Measurements from ENCODE around the gene SERPINH1. TPM values are rescaled to one million over a fixed set of nuclear protein-coding genes. Genes with fewer than 3 reads are reported as not detected.

SERPINH1 gene
- polyA plus RNA-seq, 2 of the 4 experiments (the other 2 are of a cell fraction) = 70.7 to 162 TPM

- no peaks in the 10 kb centered on the region for H3K4me1 ChIP-seq
- 54% methylated on average over 2 of the region's 2 CpGs for WGBS (ENCODE audit: missing lambda C conversion rate)
- H3K4me2 ChIP-seq = no peak overlapping the region
- ChIA-PET POLR2A (no interaction called here), CTCF (interaction anchor here (2.1 kb wide), 1 partner anchor 19 kb away, joined by 6 read pairs; no protein-coding TSS in a partner anchor)
- FAIRE-seq = no peak
- H3K9me3 ChIP-seq = no peaks in the 10 kb centered on the region
- no peak for DNase-seq (ENCODE audit: low read depth in 1 of 2, low spot score in 1 of 2)
- H3K27ac ChIP-seq = no peak overlapping the region
- H3K4me3 ChIP-seq = no peak overlapping the region
- no peak for ATAC-seq
- no peak for TF ChIP-seq MAZ (IDR thresholded peaks at IDR 0.05; ENCODE audit: borderline replicate concordance, low read depth, low read length)
- no peak for TF ChIP-seq BHLHE40 (IDR thresholded peaks at IDR 0.05; ENCODE audit: low read depth, low read length)
- TF ChIP-seq BCL3 (IDR thresholded peaks at IDR 0.05) = no peak
- no peak for TF ChIP-seq ZC3H11A (IDR thresholded peaks at IDR 0.05)
- TF ChIP-seq JUN (IDR thresholded peaks at IDR 0.05) = no peak
- TF ChIP-seq KDM5A (IDR thresholded peaks at IDR 0.05) = no peak
- TF ChIP-seq TFCP2L1 (CRISPR knock-in tag; IDR thresholded peaks at IDR 0.05) = no peak
- no peak for TF ChIP-seq HOXB5 (CRISPR knock-in tag; IDR thresholded peaks at IDR 0.05)
- no peak for TF ChIP-seq RFX5 (IDR thresholded peaks at IDR 0.05)
- TF ChIP-seq GATA3 (IDR thresholded peaks at IDR 0.05; ENCODE audit: borderline replicate concordance) = no peak
- no peak for TF ChIP-seq MAX (IDR thresholded peaks at IDR 0.05)
- TF ChIP-seq EHF (CRISPR knock-in tag; IDR thresholded peaks at IDR 0.05) = no peak
- TF ChIP-seq ATOH8 (CRISPR knock-in tag; IDR thresholded peaks at IDR 0.05; ENCODE audit: low read depth) = no peak
- TF ChIP-seq CHD4 (IDR thresholded peaks at IDR 0.05; ENCODE audit: borderline replicate concordance) = no peak
- TF ChIP-seq REST (IDR thresholded peaks at IDR 0.05) = no peak
- no peak for TF ChIP-seq NPAS2 (CRISPR knock-in tag; IDR thresholded peaks at IDR 0.05; ENCODE audit: borderline replicate concordance)
- TF ChIP-seq TP53 (CRISPR knock-in tag; IDR thresholded peaks at IDR 0.05) = no peak
- no peak for TF ChIP-seq HOXB13 (CRISPR knock-in tag; IDR thresholded peaks at IDR 0.05; ENCODE audit: low read depth)
These were observed 27.9 kb downstream of the SERPINH1 start for GRCh38 chr11:75589933-75590332.

GRCh38 chr11:75591371-75591770 lies 29.3 kb downstream of the SERPINH1 start:
- ATAC-seq = no peak
- Histone ChIP-seq H3K9me3 (no peaks in the 10 kb centered on the region), H3K4me3 (no peak overlapping the region), H3K4me2 (no peak overlapping the region), H3K27ac (no peak overlapping the region), H3K4me1 (no peaks in the 10 kb centered on the region)
- ChIA-PET POLR2A (no interaction called here), CTCF (interaction anchor here (0.6 to 2.1 kb wide), 5 partner anchors 10 to 925 kb away, joined by 3 to 6 read pairs (median 3); no protein-coding TSS in a partner anchor)
- 72% methylated on average over 8 of the region's 8 CpGs for WGBS (ENCODE audit: missing lambda C conversion rate)
- TF ChIP-seq MAX (IDR thresholded peaks at IDR 0.05) (no peak), KDM5A (IDR thresholded peaks at IDR 0.05) (no peak), CBX2 (IDR thresholded peaks at IDR 0.05; ENCODE audit: borderline replicate concordance, low read depth) (no peak), ATOH8 (CRISPR knock-in tag; IDR thresholded peaks at IDR 0.05; ENCODE audit: low read depth) (no peak), RARB (CRISPR knock-in tag; IDR thresholded peaks at IDR 0.05) (no peak), ZFP36 (IDR thresholded peaks at IDR 0.05; ENCODE audit: borderline replicate concordance, partially characterized antibody) (no peak), EHMT2 (IDR thresholded peaks at IDR 0.05; ENCODE audit: low read depth) (no peak), EHF (CRISPR knock-in tag; IDR thresholded peaks at IDR 0.05) (no peak), GATA3 (IDR thresholded peaks at IDR 0.05; ENCODE audit: borderline replicate concordance) (no peak), SMC3 (IDR thresholded peaks at IDR 0.05) (no peak), RCOR1 (IDR thresholded peaks at IDR 0.05; ENCODE audit: low read depth, low read length) (no peak), POLR2A (IDR thresholded peaks at IDR 0.05; ENCODE audit: low read length) (no peak), JUNB (IDR thresholded peaks at IDR 0.05) (no peak), ESRRA (IDR thresholded peaks at IDR 0.05; ENCODE audit: borderline replicate concordance, low read length) (no peak), EP300 (IDR thresholded peaks at IDR 0.05) (no peak), HOXA7 (CRISPR knock-in tag; IDR thresholded peaks at IDR 0.05) (no peak)
- FAIRE-seq = no peak
- no peak for DNase-seq (ENCODE audit: low read depth in 1 of 2, low spot score in 1 of 2)
